MM.1S (cell line): ENCODE results near the gene COL6A5.

Experiments used
- CTCF ChIP-seq: fragments of 300-600 bp; sonication (generic); IDR thresholded peaks from 2 replicates; pipeline ENCODE4 v1.5.1; 2016; ENCODE audit warnings: antibody characterized with exemption, low read length, mixed read lengths
- EZH2phosphoT487 ChIP-seq: fragments of 300-600 bp; sonication (generic); IDR thresholded peaks from 2 replicates; pipeline ENCODE4 v1.6.1; 2018; ENCODE audit warnings: antibody characterized with exemption, low read length

DNA sequence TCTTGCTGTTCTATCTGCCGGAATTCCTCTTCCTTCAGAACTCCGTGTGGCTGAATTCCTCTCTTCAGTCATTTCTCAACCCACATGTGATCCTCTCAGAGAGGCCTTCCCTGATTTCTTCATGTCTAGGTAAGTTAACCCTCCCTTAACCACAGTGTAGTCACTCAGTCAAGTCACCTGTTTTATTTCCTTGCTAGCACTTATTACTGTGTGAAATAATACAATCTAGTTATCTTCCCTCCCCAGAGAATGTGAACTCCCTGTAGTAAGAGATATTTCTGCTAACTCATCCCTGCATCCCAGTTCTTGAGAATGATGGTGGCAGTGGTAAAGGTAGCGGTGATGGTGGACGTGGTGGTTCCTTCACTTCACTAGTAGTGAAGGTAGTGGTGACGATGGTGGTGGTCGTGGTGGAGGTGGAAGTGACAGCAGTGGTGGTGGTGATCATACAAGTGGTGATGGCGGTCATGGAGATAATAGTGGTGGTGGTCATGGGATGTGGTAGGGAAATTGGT lies 33.3 kb downstream of the COL6A5 start:
- TF ChIP-seq CTCF (no peak), EZH2phosphoT487 (no peak)
